H1 (cell line): Measurements from ENCODE around the gene ABLIM1. TPM values are rescaled to one million over a fixed set of nuclear protein-coding genes. Genes with fewer than 3 reads are reported as not detected.

Experiments used
- CTBP2 ChIP-seq: IDR thresholded peaks from 2 replicates; pipeline ENCODE4 v1.7.0; 2011; ENCODE audit warnings: borderline replicate concordance, mild to moderate bottlenecking, moderate library complexity, mixed read lengths, low read length; ENCODE audit not compliant: insufficient read depth, insufficient read length
- GABPA ChIP-seq: IDR thresholded peaks from 2 replicates; pipeline ENCODE4 v1.6.1; 2011; ENCODE audit warnings: mild to moderate bottlenecking, low read length, moderate library complexity, borderline replicate concordance; ENCODE audit not compliant: insufficient read depth
- polyA plus RNA-seq, 7 experiments: library from polyadenylated mRNA; depleted of rRNA in 3 of 7; stranded (reverse) in 5 of 7; unstranded in 2 of 7; fragments of >200 nt in 5 of 7; fragments of 200-250 nt in 2 of 7; gene quantifications; 1 replicate in 5 of 7; 2 replicates in 1 of 7; 4 replicates in 1 of 7; pipeline versions ENCODE4 v1.2.1 to v1.2.3, GENCODE V29; 2011 to 2013; ENCODE audit warnings: missing spikeins in 2 of 7, mixed read lengths in 2 of 7
- total RNA-seq: library from RNA; stranded (reverse); fragmentation: NEBNext Ultra II Directional; extraction: Animal tissue kit (Norgen Biotek cat#: 25700); gene quantifications from 2 replicates; pipeline ENCODE4 v1.2.1, GENCODE V29; 2021

ABLIM1 gene
- total and polyA plus RNA-seq, 2 of the 8 experiments (the other 6 are each of a cell fraction or from before 2014, with no cell fraction given) = 51.2 to 51.7 TPM

- no peak for TF ChIP-seq CTBP2
- no peak for TF ChIP-seq GABPA
These were observed 77.0 kb downstream of the ABLIM1 start (continued) for GRCh38 chr10:114581071-114581470.
